Measurements from ENCODE around the gene PRKCZ. TPM values are rescaled to one million over a fixed set of nuclear protein-coding genes. Genes with fewer than 3 reads are reported as not detected.

The PRKCZ gene
- total RNA-seq, 2 donors from 2014 or later, result 9.6 to 10.9 TPM

GRCh38 chr1:2156866-2157265 is 106.7 kb downstream of the PRKCZ start:
- WGBS, 2 donors, result 76 to 92% methylated on average over 9 of the region's 9 CpGs
- H3K4me3 ChIP-seq, result no peak overlapping the region
- TF ChIP-seq, protein P1, sequence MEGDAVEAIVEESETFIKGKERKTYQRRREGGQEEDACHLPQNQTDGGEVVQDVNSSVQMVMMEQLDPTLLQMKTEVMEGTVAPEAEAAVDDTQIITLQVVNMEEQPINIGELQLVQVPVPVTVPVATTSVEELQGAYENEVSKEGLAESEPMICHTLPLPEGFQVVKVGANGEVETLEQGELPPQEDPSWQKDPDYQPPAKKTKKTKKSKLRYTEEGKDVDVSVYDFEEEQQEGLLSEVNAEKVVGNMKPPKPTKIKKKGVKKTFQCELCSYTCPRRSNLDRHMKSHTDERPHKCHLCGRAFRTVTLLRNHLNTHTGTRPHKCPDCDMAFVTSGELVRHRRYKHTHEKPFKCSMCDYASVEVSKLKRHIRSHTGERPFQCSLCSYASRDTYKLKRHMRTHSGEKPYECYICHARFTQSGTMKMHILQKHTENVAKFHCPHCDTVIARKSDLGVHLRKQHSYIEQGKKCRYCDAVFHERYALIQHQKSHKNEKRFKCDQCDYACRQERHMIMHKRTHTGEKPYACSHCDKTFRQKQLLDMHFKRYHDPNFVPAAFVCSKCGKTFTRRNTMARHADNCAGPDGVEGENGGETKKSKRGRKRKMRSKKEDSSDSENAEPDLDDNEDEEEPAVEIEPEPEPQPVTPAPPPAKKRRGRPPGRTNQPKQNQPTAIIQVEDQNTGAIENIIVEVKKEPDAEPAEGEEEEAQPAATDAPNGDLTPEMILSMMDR (IDR thresholded peaks at IDR 0.05), result no peak
- no peak for TF ChIP-seq POLR2A (IDR thresholded peaks at IDR 0.05)
- H3K27me3 ChIP-seq, result no peaks in the 10 kb centered on the region
- no peak for DNase-seq
- H3K4me1 ChIP-seq, result no peaks in the 10 kb centered on the region
- ATAC-seq, result no peak
- H3K36me3 ChIP-seq (replicated peaks in 1 of 2; ENCODE audit: insufficient read depth in 1 of 2, low read depth in 2 of 2), result no peaks in the 10 kb centered on the region
- H3K9me3 ChIP-seq, result no peaks in the 10 kb centered on the region
- no peak overlapping the region for H3K27ac ChIP-seq
- intact Hi-C loops (cut with DNase I), result no loop called here

DNA sequence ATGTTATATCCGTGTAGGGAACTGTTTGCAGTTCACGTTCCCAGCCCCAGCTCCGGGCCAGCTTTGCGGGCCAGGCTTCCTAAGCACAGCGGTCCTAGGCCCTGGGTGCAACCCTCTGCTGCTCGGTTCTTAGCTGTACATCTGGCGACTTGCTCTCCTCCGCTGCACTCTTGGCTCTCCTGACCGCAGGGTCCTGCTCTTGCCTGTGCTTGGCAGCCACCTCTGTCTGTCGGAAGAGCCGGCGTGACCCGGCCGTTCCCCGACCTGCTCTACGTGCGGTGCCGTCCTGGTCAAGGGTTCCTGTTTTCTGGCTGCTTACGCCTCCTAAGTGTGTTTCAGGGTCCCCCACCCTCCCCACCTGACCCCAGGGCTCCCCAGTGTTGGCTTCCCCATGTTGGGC is 107.6 kb downstream of the PRKCZ start:
- TF ChIP-seq, protein P1 (IDR thresholded peaks at IDR 0.05), result no peak
- TF ChIP-seq POLR2A (IDR thresholded peaks at IDR 0.05), result no peak
- no peaks in the 10 kb centered on the region for H3K36me3 ChIP-seq (replicated peaks in 1 of 2; ENCODE audit: insufficient read depth in 1 of 2, low read depth in 2 of 2)

GRCh38 chr1:2158272-2158671 is 108.1 kb downstream of the PRKCZ start:
- no peaks in the 10 kb centered on the region for H3K9me3 ChIP-seq
- no peak overlapping the region for H3K4me3 ChIP-seq
- intact Hi-C loops (cut with DNase I), result no loop called here
- ATAC-seq (no peak), DNase-seq (no peak)
- no peak for TF ChIP-seq POLR2A (IDR thresholded peaks at IDR 0.05)
- TF ChIP-seq, protein P1 (IDR thresholded peaks at IDR 0.05), result no peak
- H3K36me3 ChIP-seq (replicated peaks in 1 of 2; ENCODE audit: insufficient read depth in 1 of 2, low read depth in 2 of 2), result no peaks in the 10 kb centered on the region
- no peak overlapping the region for H3K27ac ChIP-seq
- WGBS, 2 donors, result 90 to 91% methylated on average over 16 of the region's 16 CpGs
- no peaks in the 10 kb centered on the region for H3K27me3 ChIP-seq
- no peaks in the 10 kb centered on the region for H3K4me1 ChIP-seq

More for the DNA sequence above, 107.6 kb downstream of the PRKCZ start:
- WGBS, 2 donors, result 94% methylated on average over 19 of the region's 19 CpGs
- intact Hi-C loops (cut with DNase I), result no loop called here
- Histone ChIP-seq H3K9me3 (no peaks in the 10 kb centered on the region), H3K4me1 (no peaks in the 10 kb centered on the region), H3K4me3 (no peak overlapping the region), H3K27ac (no peak overlapping the region), H3K27me3 (no peaks in the 10 kb centered on the region)
- DNase-seq (no peak), ATAC-seq (no peak)

DNA sequence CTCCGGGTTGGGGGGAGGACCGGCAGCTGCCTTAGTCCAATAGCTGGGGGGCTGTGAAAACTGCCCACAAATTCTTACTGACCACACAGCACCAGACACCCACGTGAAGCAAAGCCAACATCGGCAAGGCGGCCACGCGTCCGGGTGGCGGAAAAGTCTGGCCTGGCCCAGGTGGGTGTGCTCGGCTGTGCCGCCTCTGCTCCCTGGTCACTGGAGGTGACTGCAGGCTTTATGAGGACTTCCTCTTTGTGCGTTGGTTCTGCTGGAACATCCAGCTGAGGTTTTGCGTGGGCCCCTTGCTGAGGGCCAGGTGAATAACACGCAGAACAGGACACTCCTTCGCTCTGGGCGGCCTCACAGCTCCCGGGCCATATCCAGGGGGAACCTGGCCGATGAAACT is 108.9 kb downstream of the PRKCZ start:
- no peaks in the 10 kb centered on the region for H3K9me3 ChIP-seq
- intact Hi-C loops (cut with DNase I), result no loop called here
- no peak for TF ChIP-seq POLR2A (IDR thresholded peaks at IDR 0.05)
- TF ChIP-seq, protein P1 (IDR thresholded peaks at IDR 0.05), result no peak
- no peak for ATAC-seq
- 91 to 93% methylated on average over 3 to 18 of the region's 18 CpGs for WGBS, 2 donors
- no peak overlapping the region for H3K27ac ChIP-seq
- H3K4me3 ChIP-seq, result no peak overlapping the region
- no peaks in the 10 kb centered on the region for H3K36me3 ChIP-seq (replicated peaks in 1 of 2; ENCODE audit: insufficient read depth in 1 of 2, low read depth in 2 of 2)
- H3K4me1 ChIP-seq, result no peaks in the 10 kb centered on the region
- no peaks in the 10 kb centered on the region for H3K27me3 ChIP-seq
- DNase-seq, result no peak

GRCh38 chr1:2160451-2161300 is 110.5 kb downstream of the PRKCZ start:
- no peak overlapping the region for H3K4me3 ChIP-seq
- H3K9me3 ChIP-seq, result no peaks in the 10 kb centered on the region
- H3K36me3 ChIP-seq (replicated peaks in 1 of 2; ENCODE audit: insufficient read depth in 1 of 2, low read depth in 2 of 2), result no peaks in the 10 kb centered on the region
- 90 to 94% methylated on average over 32 to 34 of the region's 34 CpGs for WGBS, 2 donors
- H3K27ac ChIP-seq, result no peak overlapping the region
- DNase-seq (no peak), ATAC-seq (no peak)
- H3K27me3 ChIP-seq, result no peaks in the 10 kb centered on the region
- H3K4me1 ChIP-seq, result no peaks in the 10 kb centered on the region
- TF ChIP-seq POLR2A (IDR thresholded peaks at IDR 0.05), result no peak
- TF ChIP-seq, protein P1 (IDR thresholded peaks at IDR 0.05), result no peak
- intact Hi-C loops (cut with DNase I), result no loop called here
